ENCODE measurements around the gene SCG3.

The SCG3 gene

GRCh38 chr15:51758645-51759044 lies 77.3 kb downstream of the SCG3 start:
- DNase-seq (ENCODE audit: low read depth), result peak; percentile 39

- peak; percentile 93 for DNase-seq (ENCODE audit: low read depth)
These were observed 78.3 kb downstream of the SCG3 start for GRCh38 chr15:51759557-51760070.

- DNase-seq (ENCODE audit: low read depth), result no peak
These were observed 79.5 kb downstream of the SCG3 start for GRCh38 chr15:51760805-51761204.

- DNase-seq (ENCODE audit: low read depth), result no peak
These were observed 84.4 kb downstream of the SCG3 start for GRCh38 chr15:51765751-51766150.

GRCh38 chr15:51766341-51766740 lies 85.0 kb downstream of the SCG3 start:
- DNase-seq (ENCODE audit: low read depth), result no peak

GRCh38 chr15:51768018-51768417 lies 86.7 kb downstream of the SCG3 start:
- DNase-seq (ENCODE audit: low read depth), result no peak

Data from fibroblast of the conjunctiva (primary cell).